LNCAP (cell line): ENCODE data around the gene PIM1.

Experiments
- CTCF ChIP-seq: fragments of 450-650 bp; IDR thresholded peaks from 2 replicates; pipeline ENCODE4 v1.5.1; 2017; ENCODE audit warnings: mild to moderate bottlenecking

PIM1 gene

DNA sequence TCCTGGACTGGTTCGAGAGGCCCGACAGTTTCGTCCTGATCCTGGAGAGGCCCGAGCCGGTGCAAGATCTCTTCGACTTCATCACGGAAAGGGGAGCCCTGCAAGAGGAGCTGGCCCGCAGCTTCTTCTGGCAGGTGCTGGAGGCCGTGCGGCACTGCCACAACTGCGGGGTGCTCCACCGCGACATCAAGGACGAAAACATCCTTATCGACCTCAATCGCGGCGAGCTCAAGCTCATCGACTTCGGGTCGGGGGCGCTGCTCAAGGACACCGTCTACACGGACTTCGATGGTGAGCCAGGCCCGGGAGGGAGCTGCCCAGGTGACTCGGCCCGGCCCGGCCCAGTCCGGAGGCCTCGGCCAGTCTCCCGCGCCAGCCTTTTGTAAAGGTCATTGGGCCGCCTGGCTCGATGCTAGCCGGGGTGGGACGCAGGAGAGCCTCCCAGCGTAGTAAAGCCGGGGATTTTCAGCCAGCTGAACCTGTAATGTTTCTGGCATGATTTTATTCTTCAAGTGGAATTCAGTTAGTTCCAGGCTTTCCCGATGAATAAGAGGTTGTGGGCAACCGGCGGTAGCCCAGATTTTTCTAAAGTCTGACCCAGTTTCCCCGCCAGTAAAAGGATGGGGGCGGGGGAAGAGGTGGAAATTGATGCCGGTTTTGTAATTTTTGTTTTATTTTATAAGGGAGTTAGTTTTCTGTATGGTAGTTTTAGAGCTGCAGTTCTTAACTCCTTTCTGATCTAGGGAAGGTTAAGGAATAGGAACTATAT is 1.4 kb downstream of the PIM1 start:
- no peak for TF ChIP-seq CTCF

DNA sequence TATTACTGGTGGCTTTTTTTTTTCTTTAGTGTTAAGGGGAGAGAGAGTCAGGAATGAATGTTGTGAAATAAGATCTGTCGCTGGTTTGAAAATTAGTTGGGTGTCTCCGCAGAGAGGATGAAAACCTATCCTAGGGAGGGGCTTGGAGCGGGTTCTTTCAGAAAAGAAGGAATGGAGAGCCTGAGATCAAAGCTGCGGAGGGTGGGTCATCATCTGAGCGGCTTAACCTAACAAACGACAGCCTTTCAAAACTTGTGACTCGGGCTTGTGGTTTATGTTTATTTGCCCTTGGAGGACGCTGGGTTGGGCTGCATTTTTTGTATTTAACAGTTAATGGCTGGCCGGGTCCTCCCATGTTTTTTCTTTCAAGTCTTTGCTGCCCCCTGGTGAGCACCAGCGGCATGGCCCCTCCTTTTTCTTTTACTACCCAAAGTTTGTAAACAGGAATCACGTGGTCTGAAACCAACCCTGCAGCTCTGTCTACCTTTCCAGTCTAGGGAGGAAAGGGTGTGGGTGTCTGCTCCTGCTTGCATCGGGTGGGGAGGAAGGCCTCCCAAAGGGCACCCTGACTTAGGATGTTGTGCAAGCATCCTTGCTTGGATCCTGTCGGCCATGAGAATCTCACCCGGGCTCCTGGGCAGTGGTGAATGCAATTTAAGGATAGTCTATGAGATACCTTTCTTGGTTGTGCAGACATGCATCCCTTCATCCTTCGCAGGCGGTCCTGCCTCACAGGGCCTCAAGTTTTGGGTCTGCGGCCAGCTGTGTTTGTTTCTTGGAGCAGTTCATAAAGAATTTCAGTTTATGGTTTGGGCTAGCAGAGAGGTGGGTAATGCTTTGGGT is 2.2 kb downstream of the PIM1 start:
- peak; percentile 83 for TF ChIP-seq CTCF

DNA sequence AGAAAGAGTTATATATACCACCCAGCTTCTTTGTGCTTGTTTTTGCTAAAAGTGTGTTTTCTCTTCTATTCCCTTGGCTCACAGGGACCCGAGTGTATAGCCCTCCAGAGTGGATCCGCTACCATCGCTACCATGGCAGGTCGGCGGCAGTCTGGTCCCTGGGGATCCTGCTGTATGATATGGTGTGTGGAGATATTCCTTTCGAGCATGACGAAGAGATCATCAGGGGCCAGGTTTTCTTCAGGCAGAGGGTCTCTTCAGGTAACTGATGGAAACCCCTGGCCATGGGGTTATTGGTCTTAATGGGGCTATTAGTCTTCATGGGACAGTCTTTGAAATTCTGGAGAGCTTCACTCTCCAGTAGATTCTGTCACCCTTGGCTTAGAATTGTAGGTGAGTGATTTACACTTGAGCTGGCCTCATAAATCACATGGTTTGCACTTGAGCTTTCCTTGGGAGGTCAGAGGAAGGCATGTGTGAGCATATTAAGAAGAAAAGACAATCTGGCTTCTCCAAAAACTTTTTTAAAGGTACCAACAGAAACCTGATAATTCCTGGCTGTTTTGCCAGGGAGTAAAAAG is 3.0 kb downstream of the PIM1 start:
- no peak for TF ChIP-seq CTCF

DNA sequence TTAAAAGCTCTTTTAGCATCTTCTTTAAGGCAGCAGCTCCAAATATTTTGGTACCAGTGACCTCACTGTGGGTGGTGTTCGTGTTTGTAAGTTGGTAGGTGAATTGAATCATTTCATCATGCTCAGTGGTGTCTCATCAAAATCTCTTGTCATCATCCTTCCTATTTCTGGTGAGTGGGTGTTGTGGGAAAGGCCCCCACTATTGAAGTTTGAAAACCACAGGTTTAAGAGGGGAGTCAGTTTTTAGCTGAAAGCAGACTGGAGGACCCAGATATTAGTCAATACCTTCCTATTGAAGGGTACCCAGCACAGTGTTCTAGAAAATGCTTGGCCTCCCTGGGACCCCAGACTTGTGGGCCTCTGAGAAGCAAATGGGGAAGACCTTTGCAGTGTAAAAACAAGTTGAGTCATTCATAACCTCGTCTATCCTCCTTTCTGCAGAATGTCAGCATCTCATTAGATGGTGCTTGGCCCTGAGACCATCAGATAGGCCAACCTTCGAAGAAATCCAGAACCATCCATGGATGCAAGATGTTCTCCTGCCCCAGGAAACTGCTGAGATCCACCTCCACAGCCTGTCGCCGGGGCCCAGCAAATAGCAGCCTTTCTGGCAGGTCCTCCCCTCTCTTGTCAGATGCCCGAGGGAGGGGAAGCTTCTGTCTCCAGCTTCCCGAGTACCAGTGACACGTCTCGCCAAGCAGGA is 3.7 kb downstream of the PIM1 start:
- TF ChIP-seq CTCF = no peak

DNA sequence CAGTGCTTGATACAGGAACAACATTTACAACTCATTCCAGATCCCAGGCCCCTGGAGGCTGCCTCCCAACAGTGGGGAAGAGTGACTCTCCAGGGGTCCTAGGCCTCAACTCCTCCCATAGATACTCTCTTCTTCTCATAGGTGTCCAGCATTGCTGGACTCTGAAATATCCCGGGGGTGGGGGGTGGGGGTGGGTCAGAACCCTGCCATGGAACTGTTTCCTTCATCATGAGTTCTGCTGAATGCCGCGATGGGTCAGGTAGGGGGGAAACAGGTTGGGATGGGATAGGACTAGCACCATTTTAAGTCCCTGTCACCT is 4.2 kb downstream of the PIM1 start:
- no peak for TF ChIP-seq CTCF

- no peak for TF ChIP-seq CTCF
Observed at GRCh38 chr6:37174515-37175331, 4.8 kb downstream of the PIM1 start.
